Loucy (cell line): ENCODE data around the gene BIN1.

ENCODE experiments used
- CTCF ChIP-seq: fragments of 200-600 bp; sonication (generic); conservative IDR thresholded peaks from 2 replicates; pipeline ENCODE4 v1.5.1; 2014; ENCODE audit warnings: mild to moderate bottlenecking, antibody characterized with exemption, low read length
- EZH2phosphoT487 ChIP-seq: fragments of 200-600 bp; IDR thresholded peaks from 2 replicates; pipeline ENCODE4 v1.6.1; 2018; ENCODE audit warnings: antibody characterized with exemption, mild to moderate bottlenecking, moderate library complexity, borderline replicate concordance

- TF ChIP-seq CTCF (no peak), EZH2phosphoT487 (no peak)
These were observed 98.5 kb downstream of the BIN1 start for GRCh38 chr2:127008265-127009015.
